ENCODE results near the gene EWSR1.
"Not testable (repeated sequence)": the region's sequence is repeated elsewhere in the genome, so short reads cannot be mapped to it uniquely, and the experiment has no call there.

The EWSR1 gene

DNA sequence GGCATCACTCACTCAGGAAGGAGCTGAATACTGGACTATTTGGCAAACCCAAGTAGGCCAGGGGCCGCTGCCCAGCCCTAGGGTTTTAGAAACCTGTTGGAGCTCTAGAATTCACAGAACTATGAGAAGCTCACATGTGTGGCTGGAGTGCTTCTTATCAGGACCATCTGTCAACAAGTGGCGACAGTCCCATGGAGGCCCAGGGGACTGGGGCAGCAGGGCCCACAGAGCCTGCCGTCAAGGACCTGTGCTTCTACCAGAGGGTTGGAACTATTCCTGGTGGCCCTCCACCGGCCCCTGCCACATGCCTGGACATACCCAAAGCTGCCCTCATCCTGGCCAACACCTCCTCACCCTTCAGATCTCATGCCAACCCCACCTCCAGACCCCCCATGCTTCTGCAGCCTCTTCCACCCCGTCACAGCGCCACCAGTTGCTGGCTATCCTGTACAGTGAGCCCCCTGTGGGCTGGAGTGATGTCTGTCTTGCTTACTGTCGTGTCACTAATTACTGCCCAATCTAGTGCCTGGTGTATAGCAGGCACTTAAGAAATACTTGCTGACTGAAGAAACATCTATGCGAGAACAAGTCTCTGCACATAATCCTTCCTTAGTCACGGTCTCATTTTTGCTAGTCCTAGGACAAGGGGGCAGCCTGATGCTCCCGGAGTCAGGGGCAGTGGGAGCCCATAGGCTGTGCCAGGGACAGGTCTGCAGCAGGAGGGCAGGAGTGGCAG is 74.7 kb downstream of the EWSR1 start:
- Histone ChIP-seq H3K27me3 (ENCODE audit: control insufficient read depth, insufficient read depth, low read length) (no peaks in the 10 kb centered on the region), H3K9me3 (ENCODE audit: control insufficient read depth, low read length) (no peaks in the 10 kb centered on the region), H3K4me1 (ENCODE audit: control insufficient read depth, insufficient read depth, low read length) (no peaks in the 10 kb centered on the region), H3K36me3 (ENCODE audit: control insufficient read depth, insufficient read depth, low read length) (peaks cover 23% of the 10 kb centered on the region), H3K9ac (ENCODE audit: low read length) (no peak overlapping the region), H3K4me3 (ENCODE audit: low read length) (no peak overlapping the region)

DNA sequence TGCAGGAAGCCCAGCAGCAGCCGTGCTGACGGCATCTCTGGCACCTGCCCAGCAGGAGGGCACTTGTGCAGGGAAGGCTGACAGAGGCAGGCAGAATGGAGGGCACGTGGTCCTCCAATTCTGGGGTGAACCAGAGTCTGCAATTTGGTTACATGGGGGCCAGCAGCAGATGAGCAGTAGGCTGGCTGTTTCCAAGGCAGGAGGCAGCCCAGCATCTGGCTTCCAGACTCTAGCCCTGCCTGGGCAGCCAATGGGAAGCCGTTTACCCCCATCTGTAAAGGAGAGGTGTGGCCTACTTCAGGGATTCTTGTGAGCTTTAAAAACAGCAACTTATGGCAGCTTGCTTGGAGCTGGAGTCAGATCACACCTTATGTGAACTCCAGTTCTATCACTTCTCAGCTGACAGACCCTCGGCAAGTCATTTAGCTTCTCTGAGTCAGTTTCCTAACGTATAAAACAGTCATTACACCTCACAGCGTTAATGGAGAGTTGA is 75.3 kb downstream of the EWSR1 start:
- Histone ChIP-seq H3K9ac (ENCODE audit: low read length) (no peak overlapping the region), H3K9me3 (ENCODE audit: control insufficient read depth, low read length) (no peaks in the 10 kb centered on the region), H3K4me3 (ENCODE audit: low read length) (no peak overlapping the region), H3K27me3 (ENCODE audit: control insufficient read depth, insufficient read depth, low read length) (no peaks in the 10 kb centered on the region), H3K4me1 (ENCODE audit: control insufficient read depth, insufficient read depth, low read length) (no peaks in the 10 kb centered on the region), H3K36me3 (ENCODE audit: control insufficient read depth, insufficient read depth, low read length) (peaks cover 23% of the 10 kb centered on the region)

DNA sequence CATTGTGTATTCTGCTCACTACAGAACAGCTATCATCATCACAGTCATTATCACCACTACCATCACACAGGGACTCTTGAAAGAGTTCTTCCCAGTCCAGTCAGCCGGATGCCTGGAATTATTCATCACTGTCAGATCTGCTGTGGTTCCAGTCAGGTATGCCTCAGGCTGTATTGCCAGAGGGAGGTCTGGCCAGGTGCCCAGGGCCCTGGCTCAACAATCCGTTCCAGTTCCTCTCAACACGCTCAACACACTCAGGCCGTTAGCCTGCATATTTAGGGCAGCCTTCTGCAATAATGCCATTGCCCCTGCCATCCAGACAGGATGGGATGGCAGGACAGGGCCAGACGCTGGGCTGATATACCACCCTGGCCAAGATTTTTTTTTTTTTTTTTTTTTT is 76.1 kb downstream of the EWSR1 start:
- Histone ChIP-seq H3K4me1 (ENCODE audit: control insufficient read depth, insufficient read depth, low read length) (no peaks in the 10 kb centered on the region), H3K9ac (ENCODE audit: low read length) (no peak overlapping the region), H3K9me3 (ENCODE audit: control insufficient read depth, low read length) (no peaks in the 10 kb centered on the region), H3K27me3 (ENCODE audit: control insufficient read depth, insufficient read depth, low read length) (no peaks in the 10 kb centered on the region), H3K36me3 (ENCODE audit: control insufficient read depth, insufficient read depth, low read length) (peaks cover 27% of the 10 kb centered on the region), H3K4me3 (ENCODE audit: low read length) (no peak overlapping the region)

DNA sequence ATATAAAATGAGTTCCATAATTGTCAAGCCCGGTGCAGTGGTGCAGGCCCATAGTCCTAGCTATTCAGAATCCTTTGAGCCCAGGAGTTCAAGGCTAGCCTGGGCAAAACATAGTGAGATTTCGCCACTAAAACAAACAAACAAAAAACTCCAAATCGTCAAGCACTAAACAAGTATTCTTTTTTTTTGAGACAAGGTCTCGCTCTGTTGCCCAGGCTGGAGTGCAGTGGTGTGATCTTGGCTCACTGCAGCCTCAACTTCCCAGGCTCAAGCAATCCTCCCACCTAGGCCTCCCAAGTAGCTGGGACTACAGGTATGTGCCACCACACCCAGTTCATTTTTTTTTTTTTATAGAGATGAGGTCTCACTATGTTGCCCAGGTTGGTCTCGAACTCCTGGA is 76.8 kb downstream of the EWSR1 start:
- H3K36me3 ChIP-seq (ENCODE audit: control insufficient read depth, insufficient read depth, low read length) = peaks cover 28% of the 10 kb centered on the region
- not testable (repeated sequence) for H3K4me1 ChIP-seq (ENCODE audit: control insufficient read depth, insufficient read depth, low read length)

DNA sequence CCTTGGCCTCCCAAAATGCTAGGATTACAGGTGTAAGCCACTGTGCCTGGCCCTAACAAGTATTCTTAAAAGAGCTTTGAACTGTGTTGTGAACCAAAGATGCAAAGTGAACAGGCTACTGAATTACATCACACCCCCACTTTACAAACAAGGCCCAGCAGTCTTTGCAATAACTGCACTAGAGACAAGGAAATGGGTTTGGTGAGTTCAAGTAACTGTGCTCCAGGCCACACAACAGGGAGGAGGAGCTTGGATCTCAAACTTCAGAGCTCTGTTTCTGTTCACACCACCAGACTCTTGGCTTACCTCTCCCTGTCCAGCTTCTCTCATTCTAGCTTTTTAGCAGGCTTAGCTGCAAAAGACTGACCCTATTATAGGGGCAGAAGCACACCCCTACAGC is 77.9 kb downstream of the EWSR1 start:
- Histone ChIP-seq H3K36me3 (ENCODE audit: control insufficient read depth, insufficient read depth, low read length) (peaks cover 22% of the 10 kb centered on the region), H3K9ac (ENCODE audit: low read length) (no peak overlapping the region), H3K27me3 (ENCODE audit: control insufficient read depth, insufficient read depth, low read length) (no peaks in the 10 kb centered on the region), H3K4me3 (ENCODE audit: low read length) (no peak overlapping the region), H3K9me3 (ENCODE audit: control insufficient read depth, low read length) (no peaks in the 10 kb centered on the region), H3K4me1 (ENCODE audit: control insufficient read depth, insufficient read depth, low read length) (no peaks in the 10 kb centered on the region)

More for the DNA sequence above, 76.8 kb downstream of the EWSR1 start:
- H3K9ac ChIP-seq (ENCODE audit: low read length); H3K27me3 ChIP-seq (ENCODE audit: control insufficient read depth, insufficient read depth, low read length); H3K9me3 ChIP-seq (ENCODE audit: control insufficient read depth, low read length); H3K4me3 ChIP-seq (ENCODE audit: low read length): not testable (repeated sequence)

DNA sequence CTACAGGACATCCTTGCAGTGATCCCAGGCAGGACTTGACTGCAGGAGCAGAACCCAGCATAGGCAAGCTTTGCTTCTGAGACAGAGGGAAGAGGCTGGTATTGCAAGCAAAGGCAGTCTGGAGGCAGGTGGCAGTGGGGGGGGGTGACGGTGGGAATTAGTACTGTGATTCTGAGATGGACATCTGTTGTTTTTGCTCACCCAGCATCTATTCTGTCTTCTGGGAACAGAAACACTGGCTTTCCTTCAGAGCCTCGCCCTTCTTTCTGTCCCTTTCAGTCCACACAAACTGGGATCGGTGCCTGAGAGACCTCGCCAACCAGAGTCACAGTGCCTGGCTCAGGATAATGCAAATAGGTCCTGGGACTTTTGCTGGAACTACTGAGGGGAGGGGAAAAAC is 78.6 kb downstream of the EWSR1 start:
- H3K9me3 ChIP-seq (ENCODE audit: control insufficient read depth, low read length) = no peaks in the 10 kb centered on the region
- peaks cover 24% of the 10 kb centered on the region for H3K36me3 ChIP-seq (ENCODE audit: control insufficient read depth, insufficient read depth, low read length)
- H3K27me3 ChIP-seq (ENCODE audit: control insufficient read depth, insufficient read depth, low read length) = no peaks in the 10 kb centered on the region
- H3K9ac ChIP-seq (ENCODE audit: low read length) = no peak overlapping the region
- H3K4me3 ChIP-seq (ENCODE audit: low read length) = no peak overlapping the region
- H3K4me1 ChIP-seq (ENCODE audit: control insufficient read depth, insufficient read depth, low read length) = no peaks in the 10 kb centered on the region

DNA sequence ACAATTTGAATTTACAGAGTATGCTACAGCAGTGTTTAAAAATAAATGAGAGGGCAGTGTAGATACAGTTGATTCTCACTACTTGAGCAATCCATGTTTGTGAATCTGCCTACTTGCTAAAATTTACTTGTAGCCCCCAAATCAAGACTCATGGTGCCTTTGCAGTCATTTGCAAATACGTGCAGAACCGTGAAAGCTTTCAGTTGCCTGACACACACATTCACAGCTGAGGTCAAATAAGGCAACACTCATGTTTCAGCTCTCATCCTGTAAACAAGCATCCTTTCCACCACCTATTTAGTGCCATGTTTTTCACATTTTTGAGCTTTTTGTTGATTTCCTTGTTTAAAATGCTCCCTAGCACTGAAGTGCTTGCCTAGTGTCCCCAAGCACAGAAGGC is 80.0 kb downstream of the EWSR1 start:
- H3K4me1 ChIP-seq (ENCODE audit: control insufficient read depth, insufficient read depth, low read length) = no peaks in the 10 kb centered on the region
- H3K4me3 ChIP-seq (ENCODE audit: low read length) = no peak overlapping the region
- no peaks in the 10 kb centered on the region for H3K9me3 ChIP-seq (ENCODE audit: control insufficient read depth, low read length)
- peaks cover 24% of the 10 kb centered on the region for H3K36me3 ChIP-seq (ENCODE audit: control insufficient read depth, insufficient read depth, low read length)
- no peak overlapping the region for H3K9ac ChIP-seq (ENCODE audit: low read length)
- H3K27me3 ChIP-seq (ENCODE audit: control insufficient read depth, insufficient read depth, low read length) = no peaks in the 10 kb centered on the region

DNA sequence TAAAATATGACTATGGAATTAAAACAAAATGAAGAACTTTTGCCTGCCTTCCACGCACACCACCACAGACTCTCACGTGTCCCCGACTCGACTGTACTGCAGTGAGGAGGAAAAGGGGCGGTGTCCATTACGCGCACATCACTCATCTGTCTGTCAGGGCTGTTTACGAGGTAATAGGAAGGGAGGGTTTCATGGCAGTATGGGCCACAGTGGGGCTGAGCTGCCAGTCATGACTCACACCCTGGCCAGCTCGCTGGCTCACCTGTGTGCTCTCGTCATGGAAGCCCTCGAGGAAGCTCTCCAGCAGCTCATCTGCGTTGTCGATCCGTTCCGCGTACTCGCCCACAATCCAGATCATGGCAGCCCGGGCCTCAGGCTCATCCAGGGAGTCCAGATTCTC is 80.9 kb downstream of the EWSR1 start:
- no peak overlapping the region for H3K9ac ChIP-seq (ENCODE audit: low read length)
- H3K27me3 ChIP-seq (ENCODE audit: control insufficient read depth, insufficient read depth, low read length) = no peaks in the 10 kb centered on the region
- no peak overlapping the region for H3K4me3 ChIP-seq (ENCODE audit: low read length)
- peaks cover 31% of the 10 kb centered on the region for H3K36me3 ChIP-seq (ENCODE audit: control insufficient read depth, insufficient read depth, low read length)
- H3K4me1 ChIP-seq (ENCODE audit: control insufficient read depth, insufficient read depth, low read length) = no peaks in the 10 kb centered on the region
- no peaks in the 10 kb centered on the region for H3K9me3 ChIP-seq (ENCODE audit: control insufficient read depth, low read length)
